ENCODE data around the gene GMPR.

Gene GMPR

DNA sequence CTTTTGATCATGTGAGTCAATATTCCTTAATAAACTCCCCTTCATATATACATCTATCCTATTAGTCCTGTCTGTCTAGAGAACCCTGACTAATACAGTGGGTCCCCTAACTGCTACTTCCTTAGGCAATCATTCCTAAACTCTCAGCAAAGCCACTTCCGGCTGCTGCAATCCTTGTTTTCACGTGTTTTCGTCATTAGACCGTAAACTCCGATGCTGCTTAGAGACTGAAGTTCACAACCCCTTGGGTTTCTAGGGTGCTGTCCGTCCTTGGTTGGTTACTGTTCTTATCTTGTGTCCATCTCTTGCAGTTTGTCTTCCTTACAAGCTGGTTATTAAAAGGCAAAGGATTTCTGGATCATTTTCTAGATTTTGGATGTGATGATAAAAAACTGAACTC lies 106.4 kb downstream of the GMPR start:
- TF ChIP-seq, protein P1, sequence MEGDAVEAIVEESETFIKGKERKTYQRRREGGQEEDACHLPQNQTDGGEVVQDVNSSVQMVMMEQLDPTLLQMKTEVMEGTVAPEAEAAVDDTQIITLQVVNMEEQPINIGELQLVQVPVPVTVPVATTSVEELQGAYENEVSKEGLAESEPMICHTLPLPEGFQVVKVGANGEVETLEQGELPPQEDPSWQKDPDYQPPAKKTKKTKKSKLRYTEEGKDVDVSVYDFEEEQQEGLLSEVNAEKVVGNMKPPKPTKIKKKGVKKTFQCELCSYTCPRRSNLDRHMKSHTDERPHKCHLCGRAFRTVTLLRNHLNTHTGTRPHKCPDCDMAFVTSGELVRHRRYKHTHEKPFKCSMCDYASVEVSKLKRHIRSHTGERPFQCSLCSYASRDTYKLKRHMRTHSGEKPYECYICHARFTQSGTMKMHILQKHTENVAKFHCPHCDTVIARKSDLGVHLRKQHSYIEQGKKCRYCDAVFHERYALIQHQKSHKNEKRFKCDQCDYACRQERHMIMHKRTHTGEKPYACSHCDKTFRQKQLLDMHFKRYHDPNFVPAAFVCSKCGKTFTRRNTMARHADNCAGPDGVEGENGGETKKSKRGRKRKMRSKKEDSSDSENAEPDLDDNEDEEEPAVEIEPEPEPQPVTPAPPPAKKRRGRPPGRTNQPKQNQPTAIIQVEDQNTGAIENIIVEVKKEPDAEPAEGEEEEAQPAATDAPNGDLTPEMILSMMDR (IDR thresholded peaks at IDR 0.05; ENCODE audit: control insufficient read depth, insufficient read depth, low read depth, low read length, missing control alignments), result no peak
- no peak for DNase-seq (ENCODE audit: low read depth)
- H3K4me3 ChIP-seq (ENCODE audit: control insufficient read depth, low read depth, low read length), result no peak overlapping the region
